ENCODE measurements around the gene IRF4. TPM values are rescaled to one million over a fixed set of nuclear protein-coding genes. Genes with fewer than 3 reads are reported as not detected.

Gene IRF4
- total RNA-seq, 1 experiment from 2014 or later = 0.37 TPM

GRCh38 chr6:444653-445275 lies 53.2 kb downstream of the IRF4 start:
- Histone ChIP-seq H3K36me3 (ENCODE audit: insufficient read depth, low read length, poor library complexity, severe bottlenecking) (no peaks in the 10 kb centered on the region), H3K9me3 (ENCODE audit: low read depth, low read length, poor library complexity, severe bottlenecking) (no peaks in the 10 kb centered on the region), H3K27me3 (replicated peaks; ENCODE audit: insufficient read depth, low read depth, low read length, poor library complexity) (no peaks in the 10 kb centered on the region), H3K4me3 (ENCODE audit: low read depth, low read length, poor library complexity, severe bottlenecking) (no peak overlapping the region), H3K27ac (ENCODE audit: low read depth, low read length, poor library complexity, severe bottlenecking) (no peak overlapping the region), H3K4me1 (ENCODE audit: insufficient read depth, low read length, poor library complexity, severe bottlenecking) (no peaks in the 10 kb centered on the region)
- TF ChIP-seq EZH2 (IDR thresholded peaks at IDR 0.05; ENCODE audit: borderline replicate concordance, low read depth, low read length, poor library complexity, severe bottlenecking) (no peak), CTCF (conservative IDR thresholded peaks at IDR 0.05; ENCODE audit: low read depth, low read length) (no peak)
- no peak for DNase-seq (ENCODE audit: low spot score)
- no TSS peak for BruUV-seq (replicated peaks)
- POLR2A ChIA-PET (ENCODE audit: low non-redundant PET) = no interaction called here
- intact Hi-C loops (cut with micrococcal nuclease; ENCODE audit: unreplicated experiment) = no loop called here
- CTCF ChIA-PET = no interaction called here

- no peak for DNase-seq (ENCODE audit: low spot score)
- H3K27ac ChIP-seq (ENCODE audit: low read depth, low read length, poor library complexity, severe bottlenecking) = no peak overlapping the region
- ChIA-PET CTCF (no interaction called here), POLR2A (ENCODE audit: low non-redundant PET) (no interaction called here)
- H3K4me3 ChIP-seq (ENCODE audit: low read depth, low read length, poor library complexity, severe bottlenecking) = no peak overlapping the region
- H3K36me3 ChIP-seq (ENCODE audit: insufficient read depth, low read length, poor library complexity, severe bottlenecking) = no peaks in the 10 kb centered on the region
- no TSS peak for BruUV-seq (replicated peaks)
- TF ChIP-seq CTCF (conservative IDR thresholded peaks at IDR 0.05; ENCODE audit: low read depth, low read length) = no peak
- TF ChIP-seq EZH2 (IDR thresholded peaks at IDR 0.05; ENCODE audit: borderline replicate concordance, low read depth, low read length, poor library complexity, severe bottlenecking) = no peak
- no peaks in the 10 kb centered on the region for H3K4me1 ChIP-seq (ENCODE audit: insufficient read depth, low read length, poor library complexity, severe bottlenecking)
- no peaks in the 10 kb centered on the region for H3K9me3 ChIP-seq (ENCODE audit: low read depth, low read length, poor library complexity, severe bottlenecking)
- H3K27me3 ChIP-seq (replicated peaks; ENCODE audit: insufficient read depth, low read depth, low read length, poor library complexity) = no peaks in the 10 kb centered on the region
- intact Hi-C loops (cut with micrococcal nuclease; ENCODE audit: unreplicated experiment) = no loop called here
These were observed 54.2 kb downstream of the IRF4 start for GRCh38 chr6:445571-446417.

- no TSS peak for BruUV-seq (replicated peaks)
- no peaks in the 10 kb centered on the region for H3K4me1 ChIP-seq (ENCODE audit: insufficient read depth, low read length, poor library complexity, severe bottlenecking)
- H3K27me3 ChIP-seq (replicated peaks; ENCODE audit: insufficient read depth, low read depth, low read length, poor library complexity) = no peaks in the 10 kb centered on the region
- no peak for DNase-seq (ENCODE audit: low spot score)
- intact Hi-C loops (cut with micrococcal nuclease; ENCODE audit: unreplicated experiment) = no loop called here
- ChIA-PET CTCF (no interaction called here), POLR2A (ENCODE audit: low non-redundant PET) (no interaction called here)
- no peak for TF ChIP-seq CTCF (conservative IDR thresholded peaks at IDR 0.05; ENCODE audit: low read depth, low read length)
- no peak for TF ChIP-seq EZH2 (IDR thresholded peaks at IDR 0.05; ENCODE audit: borderline replicate concordance, low read depth, low read length, poor library complexity, severe bottlenecking)
- H3K36me3 ChIP-seq (ENCODE audit: insufficient read depth, low read length, poor library complexity, severe bottlenecking) = no peaks in the 10 kb centered on the region
- no peak overlapping the region for H3K27ac ChIP-seq (ENCODE audit: low read depth, low read length, poor library complexity, severe bottlenecking)
- H3K9me3 ChIP-seq (ENCODE audit: low read depth, low read length, poor library complexity, severe bottlenecking) = no peaks in the 10 kb centered on the region
- no peak overlapping the region for H3K4me3 ChIP-seq (ENCODE audit: low read depth, low read length, poor library complexity, severe bottlenecking)
These were observed 55.1 kb downstream of the IRF4 start for GRCh38 chr6:446418-447366.

All from A673 (cell line).